Adrenal gland (tissue), 12 donors: ENCODE measurements around the gene CRTC3. TPM values are rescaled to one million over a fixed set of nuclear protein-coding genes. Genes with fewer than 3 reads are reported as not detected.

Source experiments
- DNase-seq, 7 donors: peaks; one replicate each; pipeline ENCODE4 v3.0.0-alpha.2; 2019 to 2020
- H3K27ac ChIP-seq, 5 donors: fragments of 200-600 bp; sonication (generic) in 4 of 5; 1 replicate in 3 of 5; 2 replicates in 2 of 5; pipeline versions ENCODE4 v1.5.1 to v1.8.0; 2016 to 2020; ENCODE audit warnings: mild to moderate bottlenecking in 1 of 5
- H3K27me3 ChIP-seq: fragments of 200-600 bp; 2 replicates; pipeline ENCODE4 v1.8.0; 2021
- H3K36me3 ChIP-seq, 2 donors: fragments of 200-600 bp; replicated peaks in 1 of 2; 1 replicate in 1 of 2; 2 replicates in 1 of 2; pipeline versions ENCODE4 v1.5.1 to v1.8.0; 2018 to 2022
- H3K4me1 ChIP-seq, 2 donors: fragments of 200-600 bp; replicated peaks in 1 of 2; 1 replicate in 1 of 2; 2 replicates in 1 of 2; pipeline versions ENCODE4 v1.5.1 to v1.8.0; 2018 to 2021
- H3K4me3 ChIP-seq, 4 donors: fragments of 200-600 bp; sonication (generic) in 3 of 4; one replicate each; pipeline ENCODE4 v1.5.1; 2016 to 2018
- H3K9me3 ChIP-seq, 3 donors: fragments of 200-600 bp; sonication (generic) in 1 of 3; replicated peaks in 1 of 3; 1 replicate in 2 of 3; 2 replicates in 1 of 3; pipeline versions ENCODE4 v1.5.1 to v1.8.0; 2016 to 2021
- CTCF ChIP-seq, 6 experiments: fragments of 450-650 bp in 4 of 6; fragments of 200-600 bp in 2 of 6; sonication (generic) in 1 of 6; IDR thresholded peaks; 1 replicate in 5 of 6; 2 replicates in 1 of 6; pipeline versions ENCODE4 v1.5.1 to v1.8.0; 2016 to 2021; ENCODE audit warnings: antibody characterized with exemption in 6 of 6, mild to moderate bottlenecking in 2 of 6, moderate library complexity in 1 of 6
- POLR2A ChIP-seq, 2 donors: fragments of 450-650 bp; IDR thresholded peaks; one replicate each; pipeline ENCODE4 v1.6.1; 2017; ENCODE audit warnings: antibody characterized with exemption in 2 of 2, mild to moderate bottlenecking in 2 of 2, moderate library complexity in 1 of 2
- WGBS, 4 donors: extraction: QIAGEN DNeasy Blood & Tissue Kit in 2 of 4; methylation state at CpG; one replicate each; pipeline versions ENCODE4 v1.1.5 to v1.1.7; 2013 to 2017; 5-methylcytosine and 5-hydroxymethylcytosine counted together
- intact Hi-C, 2 donors: fragments of 100-400 bp; cut with DNase I; formaldehyde crosslinking; loops; one replicate each; pipeline versions ENCODE4 v1.14.1 to v1.15.0; 2022 to 2023
- polyA plus RNA-seq, 3 donors: library from polyadenylated mRNA; stranded (reverse); fragments of 200-250 nt in 2 of 3; fragments of 350-450 nt in 1 of 3; fragmentation: Illumina TruSeq in 1 of 3; extraction: RNeasy Lipid Tissue Mini Kit (QIAGEN cat#74804) in 1 of 3; gene quantifications; one replicate each; pipeline ENCODE4 v1.2.3, GENCODE V29; 2013 to 2014
- total RNA-seq, 9 donors: library from RNA; depleted of rRNA in 4 of 9; stranded (reverse); fragments of >200 nt in 4 of 9; fragments of 120-200 nt in 1 of 9; fragmentation: NEBNext Ultra II Directional in 1 of 9; extraction: Animal tissue kit (Norgen Biotek cat#: 25700) in 1 of 9; gene quantifications; one replicate each; pipeline versions ENCODE4 v1.1.0 to v1.2.4, GENCODE V29; 2013 to 2023
- donor health status: healthy with polysubstance abuse.
- donor health status: Bipolar disorder and iron deficiency.
- donor health status: DM: yes; HTN: yes; CAD: no.
- donor health status: DM: no; HTN: no; CAD: no.
- donor health status: DM: no; HTN: no; CAD: no.
- donor health status: DM: yes; HTN: yes; CAD: no.

The CRTC3 gene
- total and polyA plus RNA-seq, 12 donors: 11.5 to 46.7 (median 31.8) TPM

DNA sequence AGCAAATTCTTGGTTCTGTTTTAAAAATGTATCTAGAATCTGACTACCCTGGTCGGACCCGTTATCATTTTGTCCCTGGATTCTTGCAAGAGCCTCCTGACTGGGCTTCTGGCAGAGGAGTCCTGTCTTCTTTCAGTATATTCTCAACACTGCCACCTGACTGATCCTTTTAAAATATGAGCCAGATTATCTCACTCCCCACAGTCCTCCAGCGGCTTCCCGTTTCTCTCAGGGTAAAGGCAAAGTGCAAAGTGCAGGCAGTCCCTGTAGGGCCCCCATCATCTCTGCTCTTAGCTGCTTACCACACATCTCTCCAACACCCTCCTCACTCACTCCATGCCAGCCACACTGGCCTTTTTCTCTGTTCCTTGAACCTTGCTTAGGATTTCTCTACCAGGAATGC, 28.4 kb downstream of the CRTC3 start:
- TF ChIP-seq POLR2A (IDR thresholded peaks at IDR 0.05) (no peak), CTCF (IDR thresholded peaks at IDR 0.05) (no peak)
- H3K4me1 ChIP-seq: peaks cover 67 to 90% of the 10 kb centered on the region in 2 donors
- peak in 6 of 7 donors; percentile 52 to 70 (median 60) for DNase-seq
- H3K27me3 ChIP-seq: no peaks in the 10 kb centered on the region
- peak overlapping the region in 1 of 4 donors; percentile 14 for H3K4me3 ChIP-seq
- H3K27ac ChIP-seq: peak overlapping the region; percentile 53 to 92 (median 83)
- intact Hi-C loops: no loop called here
- WGBS, 4 donors: 4 to 19% (median 10%) methylated on average over 4 of the region's 4 CpGs
- no peaks in the 10 kb centered on the region for H3K9me3 ChIP-seq
- H3K36me3 ChIP-seq: no peaks in the 10 kb centered on the region

GRCh38 chr15:90559119-90559518, 29.4 kb downstream of the CRTC3 start:
- H3K27me3 ChIP-seq: no peaks in the 10 kb centered on the region
- TF ChIP-seq POLR2A (IDR thresholded peaks at IDR 0.05) (no peak), CTCF (IDR thresholded peaks at IDR 0.05) (no peak)
- WGBS, 4 donors: 86 to 98% (median 92%) methylated on average over 1 of the region's 1 CpG
- intact Hi-C loops: no loop called here
- H3K27ac ChIP-seq: peak overlapping the region; percentile 47 to 92 (median 83)
- DNase-seq: no peak
- H3K4me1 ChIP-seq: peaks cover 64 to 90% of the 10 kb centered on the region in 2 donors
- H3K4me3 ChIP-seq: no peak overlapping the region
- H3K36me3 ChIP-seq: no peaks in the 10 kb centered on the region
- H3K9me3 ChIP-seq: no peaks in the 10 kb centered on the region

DNA sequence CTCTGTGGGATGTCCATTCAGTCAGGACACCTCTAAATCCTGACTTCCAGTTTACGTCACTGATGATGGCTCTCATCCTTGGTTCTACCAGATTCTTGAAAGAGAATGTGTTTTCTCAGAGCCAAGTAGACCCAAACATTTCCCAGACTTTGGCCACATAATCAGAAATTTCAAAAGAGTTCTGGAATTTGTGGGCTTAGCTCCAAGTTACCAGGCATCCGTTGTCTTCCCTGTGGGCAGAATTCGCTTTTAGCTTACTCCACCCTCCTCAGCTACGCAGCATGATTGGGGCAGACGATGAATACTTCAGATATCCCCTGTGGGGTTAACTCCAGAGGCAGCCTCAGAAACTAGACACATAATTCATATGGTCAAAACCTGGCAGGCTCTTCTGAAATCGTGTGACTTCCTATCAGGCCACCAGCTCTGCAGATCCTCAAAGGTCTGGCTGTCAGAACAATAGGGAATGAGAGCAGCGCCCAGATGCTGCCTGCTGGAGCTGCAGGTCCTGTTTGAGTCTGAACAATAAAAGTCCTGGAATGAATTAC, 30.6 kb downstream of the CRTC3 start:
- no peaks in the 10 kb centered on the region for H3K9me3 ChIP-seq
- H3K4me3 ChIP-seq: no peak overlapping the region
- no peaks in the 10 kb centered on the region for H3K27me3 ChIP-seq
- TF ChIP-seq POLR2A (IDR thresholded peaks at IDR 0.05): peak in 1 of 2 donors; percentile 73
- no peak for TF ChIP-seq CTCF (IDR thresholded peaks at IDR 0.05)
- H3K27ac ChIP-seq: peak overlapping the region; percentile 47 to 92 (median 83)
- intact Hi-C loops: no loop called here
- H3K36me3 ChIP-seq: no peaks in the 10 kb centered on the region
- peaks cover 64 to 85% of the 10 kb centered on the region in 2 donors for H3K4me1 ChIP-seq
- 22 to 44% (median 30%) methylated on average over 6 to 7 of the region's 7 CpGs for WGBS, 4 donors
- DNase-seq: peak; percentile 50 to 91 (median 84)

DNA sequence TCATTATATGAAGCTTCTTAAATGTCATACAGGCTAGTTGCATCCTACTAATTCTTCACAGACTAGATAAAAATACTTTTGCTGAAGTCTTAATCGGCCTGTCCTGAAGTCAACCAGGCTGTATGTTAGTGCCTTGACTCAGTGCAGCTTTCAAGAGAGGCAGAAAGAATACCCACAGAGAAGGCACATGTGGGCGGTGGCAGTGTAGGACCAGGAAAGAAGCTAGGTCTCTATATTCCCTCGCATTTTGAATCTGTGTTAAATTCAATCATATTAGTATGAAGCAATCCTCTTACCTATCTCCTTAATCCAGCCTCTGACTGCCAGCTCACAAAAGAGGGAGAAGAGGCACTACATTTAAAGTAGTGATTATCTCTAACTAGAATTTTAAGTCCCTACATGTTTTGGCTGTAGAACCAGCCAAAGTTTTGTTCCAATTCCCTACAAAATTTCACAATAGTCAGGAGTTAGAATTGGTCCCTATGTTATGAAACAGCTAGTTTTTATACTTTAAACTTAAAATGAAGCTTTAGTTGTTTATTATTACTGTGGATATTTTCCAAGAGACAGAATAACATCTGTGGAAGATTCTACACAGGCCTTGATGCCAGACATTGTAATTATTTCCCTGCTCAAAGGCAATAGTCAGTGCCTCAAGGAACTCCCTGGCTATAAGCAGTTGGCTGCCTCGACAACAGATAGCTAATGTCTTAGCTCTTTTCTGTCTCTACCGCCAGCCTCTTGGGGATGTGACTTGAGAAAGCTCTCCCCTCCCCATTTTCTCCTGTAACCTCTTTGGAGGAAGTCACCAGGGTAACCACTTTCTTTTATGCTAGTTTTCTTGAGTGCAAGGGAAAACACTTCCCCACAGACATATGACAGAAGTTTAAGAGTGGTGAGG, 31.9 kb downstream of the CRTC3 start:
- Histone ChIP-seq H3K9me3 (no peaks in the 10 kb centered on the region), H3K27me3 (no peaks in the 10 kb centered on the region), H3K36me3 (no peaks in the 10 kb centered on the region), H3K27ac (peak overlapping the region in 4 of 5 donors; percentile 48 to 92 (median 86)), H3K4me3 (no peak overlapping the region), H3K4me1 (peaks cover 64 to 90% of the 10 kb centered on the region in 2 donors)
- no peak for DNase-seq
- intact Hi-C loops: no loop called here
- 65 to 67% (median 66%) methylated on average over 5 of the region's 5 CpGs for WGBS, 4 donors
- TF ChIP-seq CTCF (IDR thresholded peaks at IDR 0.05) (no peak), POLR2A (IDR thresholded peaks at IDR 0.05) (no peak)
